Activated T-helper 9 cell treated with anti-CD3 and anti-CD28 coated beads, Interleukin-2, amount 50 U/mL, for 16 hours (primary cell): Measurements from ENCODE around the gene VPS25.

ENCODE experiments used
- DNase-seq: peaks from one replicate; pipeline ENCODE4 v3.0.0-alpha.2; 2020; ENCODE audit warnings: low read depth

Gene VPS25

DNA sequence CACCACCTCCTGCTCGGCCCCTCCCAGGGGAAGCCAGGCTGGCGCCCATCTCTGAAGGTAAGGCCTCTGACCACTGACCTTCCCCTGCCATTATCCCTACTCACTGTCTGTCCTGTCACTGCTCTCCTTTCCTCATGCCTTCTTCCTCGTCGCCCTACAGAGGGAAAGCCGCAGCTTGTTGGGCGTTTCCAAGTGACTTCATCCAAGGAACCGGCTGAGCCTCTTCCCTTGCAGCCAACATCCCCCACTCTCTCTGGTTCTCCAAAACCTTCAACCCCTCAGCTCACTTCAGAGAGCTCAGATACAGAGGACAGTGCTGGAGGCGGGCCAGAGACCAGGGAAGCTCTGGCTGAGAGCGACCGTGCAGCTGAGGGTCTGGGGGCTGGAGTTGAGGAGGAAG lies 22.2 kb downstream of the VPS25 start:
- DNase-seq: no peak

DNA sequence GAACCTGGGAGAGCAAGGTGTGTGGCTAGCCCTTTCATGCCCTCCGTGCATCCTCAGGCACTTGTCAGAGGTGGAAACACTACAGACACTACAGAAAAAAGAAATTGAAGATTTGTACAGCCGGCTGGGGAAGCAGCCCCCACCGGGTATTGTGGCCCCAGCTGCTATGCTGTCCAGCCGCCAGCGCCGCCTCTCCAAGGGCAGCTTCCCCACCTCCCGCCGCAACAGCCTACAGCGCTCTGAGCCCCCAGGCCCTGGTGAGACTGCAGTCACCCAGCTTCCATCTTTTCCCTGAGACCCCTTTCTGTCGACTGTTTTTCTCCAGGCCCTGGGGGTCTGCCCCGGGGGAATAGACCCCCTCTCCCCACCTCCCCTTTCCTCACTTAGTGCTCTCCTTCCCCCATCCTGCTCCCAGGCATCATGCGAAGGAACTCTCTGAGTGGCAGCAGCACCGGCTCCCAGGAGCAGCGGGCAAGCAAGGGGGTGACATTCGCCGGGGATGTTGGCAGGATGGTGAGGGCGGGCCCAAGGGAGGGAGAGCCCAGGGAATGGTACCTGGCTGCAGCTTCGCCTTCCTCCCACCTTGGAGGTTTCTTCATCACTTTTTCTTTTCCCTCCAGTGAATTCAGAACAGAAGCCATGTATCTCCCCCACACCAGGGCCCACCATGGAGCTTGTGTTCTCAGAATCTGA lies 23.0 kb downstream of the VPS25 start:
- DNase-seq: no peak

DNA sequence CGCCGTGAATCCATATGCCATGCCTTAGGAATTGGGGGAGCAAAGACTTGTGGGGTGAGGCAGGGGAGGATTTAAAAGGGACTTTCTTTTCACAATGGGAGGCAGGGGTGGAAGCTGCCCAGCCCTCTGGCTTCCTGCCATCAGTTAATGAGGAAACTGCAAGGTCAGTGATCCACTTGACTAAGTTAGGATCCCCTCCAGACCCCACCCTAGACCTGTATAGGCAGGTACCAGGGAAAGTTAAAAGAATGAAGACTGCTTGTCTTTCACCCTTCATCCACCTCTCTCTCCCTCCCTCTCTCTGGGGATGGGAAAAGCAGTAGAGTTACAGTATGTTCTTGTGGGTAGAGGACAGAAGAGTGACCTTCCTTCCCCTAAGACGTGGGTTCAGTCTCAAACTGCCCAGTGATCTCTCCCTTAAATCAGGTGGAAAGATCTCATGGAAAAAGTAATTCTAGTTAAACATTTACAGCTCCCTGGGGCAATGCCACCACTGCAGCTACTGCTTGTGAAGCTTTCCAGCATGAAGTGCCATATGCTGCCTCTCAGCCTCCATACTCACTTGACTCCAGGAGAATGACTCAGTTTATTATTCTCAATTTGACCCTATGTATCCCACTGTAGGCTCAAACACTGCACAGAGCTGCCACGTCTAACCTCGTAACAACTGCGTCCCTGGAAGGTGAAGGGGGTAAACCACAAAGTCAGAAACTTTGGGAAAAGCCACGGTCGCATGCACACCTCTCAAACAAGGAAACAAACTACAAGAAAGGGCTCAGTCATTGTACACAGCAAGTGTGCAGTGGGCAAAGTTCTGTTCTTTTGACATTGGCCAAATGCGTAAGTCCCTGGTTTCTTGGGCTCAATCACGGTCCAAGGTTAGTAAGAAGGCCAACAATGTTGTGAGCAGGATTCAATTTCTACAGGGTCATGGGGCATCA lies 24.1 kb downstream of the VPS25 start:
- no peak for DNase-seq

DNA sequence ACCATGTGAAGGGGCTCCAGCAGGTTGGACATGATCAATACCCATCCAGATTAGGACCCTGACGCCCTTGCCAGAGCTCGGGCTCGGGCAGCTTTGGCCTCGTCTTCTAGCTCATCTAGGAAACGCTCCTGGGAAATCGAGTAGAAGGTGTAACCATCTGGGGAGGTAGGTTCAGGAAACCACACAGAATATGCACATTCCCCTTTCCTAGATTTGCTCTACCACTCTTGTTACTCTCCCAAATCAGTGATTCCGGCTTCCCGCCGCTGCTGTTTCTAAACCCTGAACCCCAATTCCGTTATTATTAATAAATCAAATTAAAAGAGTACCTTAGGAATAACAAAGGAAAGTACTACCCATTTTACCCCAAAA lies 24.7 kb downstream of the VPS25 start:
- DNase-seq: no peak

DNA sequence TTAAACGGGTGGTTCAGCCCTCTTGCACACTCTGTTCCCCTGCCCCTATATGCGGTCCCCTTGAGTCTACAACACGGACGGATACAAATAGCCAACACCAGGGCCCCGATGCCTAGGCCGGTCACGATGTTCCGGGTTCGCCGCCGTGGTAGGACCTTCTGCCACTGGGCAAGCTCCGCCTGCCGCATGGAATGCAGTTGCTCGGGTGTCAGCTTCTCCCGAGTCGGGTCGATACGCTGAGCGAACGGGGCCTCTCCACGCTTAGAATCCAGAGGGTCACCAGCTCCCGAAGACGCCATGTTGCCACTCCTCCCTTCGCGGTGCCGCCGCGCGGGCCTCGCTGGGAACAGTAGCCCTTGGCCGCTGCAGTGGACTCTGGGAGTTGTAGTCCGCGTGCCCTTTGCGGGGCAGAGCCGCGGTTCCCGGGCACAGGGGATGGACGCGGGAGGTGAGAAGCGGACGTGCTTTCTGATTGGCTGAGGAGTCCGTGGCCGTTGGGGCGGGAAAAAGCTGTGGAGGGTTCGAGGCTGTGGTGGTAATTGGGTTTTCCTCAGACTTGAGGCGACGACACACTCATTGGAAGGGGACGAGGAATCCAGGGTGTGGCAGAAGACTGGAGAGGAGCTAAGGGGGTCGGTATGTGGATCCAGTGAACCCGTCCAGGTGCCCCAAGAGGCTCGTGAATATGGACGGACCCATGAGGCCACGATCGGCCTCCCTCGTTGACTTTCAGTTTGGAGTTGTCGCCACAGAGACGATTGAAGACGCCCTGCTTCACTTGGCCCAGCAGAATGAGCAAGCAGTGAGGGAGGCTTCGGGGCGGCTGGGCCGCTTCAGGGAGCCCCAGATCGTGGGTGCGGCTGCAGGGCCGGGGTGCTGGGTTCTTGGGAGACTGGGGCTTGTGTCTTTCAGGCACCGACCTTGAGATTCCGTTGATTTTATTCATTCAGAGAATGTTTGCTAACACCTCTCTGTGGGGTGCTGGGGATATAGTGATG lies 25.4 kb downstream of the VPS25 start, which contains the start of the genes CNTD1 and COA3:
Gene CNTD1, plus strand, starts transcription at position 479 of the 998 bp plus-strand sequence. Its CDS starts 207 bp downstream, at position 686.
Gene COA3, minus strand, starts transcription at position 322 of the 998 bp plus-strand sequence. Its CDS starts 23 bp downstream, at position 299.
- peak; percentile 61 for DNase-seq

DNA sequence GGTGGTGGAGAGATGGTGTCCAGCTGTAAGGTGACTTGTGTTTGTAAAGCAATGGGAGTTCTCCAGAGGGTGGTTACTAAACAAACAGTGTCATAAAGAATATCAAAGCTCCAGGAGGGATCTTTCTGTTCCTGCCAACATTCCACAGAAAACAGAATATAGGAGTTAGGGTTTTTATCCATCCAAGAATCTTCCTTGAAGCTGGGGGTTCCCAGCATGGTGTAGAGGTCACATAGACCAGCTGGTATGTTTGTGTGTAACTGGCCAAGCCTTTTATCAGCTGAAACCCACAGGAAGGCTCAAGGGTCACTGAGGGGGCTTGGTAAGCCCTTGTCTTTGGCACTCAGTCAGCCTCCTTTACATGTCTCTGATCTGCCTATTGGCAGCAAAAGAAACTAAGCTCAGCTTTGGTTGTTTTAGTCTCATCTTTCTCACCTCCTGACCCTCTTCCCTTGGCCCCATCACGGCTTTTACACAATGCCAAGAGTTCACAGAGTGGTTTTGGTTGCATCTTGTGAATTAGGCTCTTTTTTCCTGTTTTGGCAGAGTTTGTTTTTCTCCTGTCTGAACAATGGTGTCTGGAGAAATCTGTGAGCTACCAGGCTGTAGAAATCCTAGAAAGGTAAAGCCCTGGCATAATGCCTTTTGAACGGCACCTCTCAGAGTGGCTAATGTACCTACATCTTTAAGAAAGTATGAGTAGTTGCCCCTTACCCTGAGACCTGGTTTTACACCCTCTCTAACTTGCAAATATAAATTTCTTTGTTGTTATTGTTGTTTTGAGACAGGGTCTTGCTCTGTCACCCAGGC lies 30.0 kb downstream of the VPS25 start:
- DNase-seq: no peak

DNA sequence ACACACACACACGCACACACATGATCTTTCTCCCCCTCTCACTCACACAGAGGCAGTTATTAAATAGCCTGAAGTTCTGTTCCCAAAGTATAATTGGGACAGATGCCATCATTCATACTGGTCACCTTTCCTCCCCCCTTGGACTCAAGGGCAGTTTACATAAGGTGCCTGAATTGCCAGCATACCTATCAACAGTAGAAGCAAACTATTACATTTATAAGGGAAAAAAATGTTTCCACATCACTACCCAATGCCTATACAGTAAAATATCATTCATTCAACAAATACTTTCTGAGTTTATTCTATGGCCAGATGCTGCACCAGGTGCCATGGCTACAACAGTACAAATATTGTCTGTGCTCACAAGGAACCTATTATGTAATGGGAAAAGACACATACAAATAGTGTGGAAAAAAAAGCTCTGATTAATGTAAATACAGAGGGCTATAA lies 31.7 kb downstream of the VPS25 start:
- no peak for DNase-seq

DNA sequence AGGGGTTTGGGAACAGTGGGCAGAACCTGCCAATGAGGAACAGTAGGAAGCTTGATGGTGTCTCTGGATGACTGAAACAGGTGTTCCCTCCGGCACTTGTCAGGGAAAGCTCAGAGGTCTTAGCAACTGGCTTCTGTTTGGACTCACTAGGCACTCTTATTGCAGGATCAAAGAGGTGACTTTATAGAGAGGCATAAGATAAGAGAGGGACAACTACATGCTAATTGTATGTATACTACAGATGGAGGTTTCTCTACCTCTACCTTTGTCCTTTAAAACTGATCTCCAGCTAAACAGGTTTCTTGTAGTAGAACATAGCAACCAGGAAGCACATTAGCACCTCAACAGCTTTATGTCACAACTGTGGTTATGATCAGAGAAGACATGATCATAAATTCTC lies 33.0 kb downstream of the VPS25 start:
- no peak for DNase-seq

DNA sequence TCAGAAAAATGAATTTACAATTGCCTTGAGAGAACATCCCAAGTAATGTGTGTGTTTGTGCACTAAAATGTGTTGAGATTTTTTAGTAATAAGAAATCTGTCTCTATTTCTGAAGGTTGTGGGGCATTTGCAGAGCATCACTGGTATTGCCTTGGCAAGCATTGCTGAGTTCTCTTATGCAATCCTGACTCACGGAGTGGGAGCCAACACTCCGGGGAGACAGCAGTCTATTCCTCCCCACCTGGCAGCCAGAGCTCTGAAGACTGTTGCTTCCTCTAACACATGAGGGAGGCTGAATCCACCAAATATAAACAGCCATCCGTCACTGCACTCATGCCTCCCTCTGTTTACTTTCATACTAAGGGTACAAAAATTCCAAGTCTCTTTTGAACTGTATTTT lies 36.0 kb downstream of the VPS25 start:
- DNase-seq: no peak

DNA sequence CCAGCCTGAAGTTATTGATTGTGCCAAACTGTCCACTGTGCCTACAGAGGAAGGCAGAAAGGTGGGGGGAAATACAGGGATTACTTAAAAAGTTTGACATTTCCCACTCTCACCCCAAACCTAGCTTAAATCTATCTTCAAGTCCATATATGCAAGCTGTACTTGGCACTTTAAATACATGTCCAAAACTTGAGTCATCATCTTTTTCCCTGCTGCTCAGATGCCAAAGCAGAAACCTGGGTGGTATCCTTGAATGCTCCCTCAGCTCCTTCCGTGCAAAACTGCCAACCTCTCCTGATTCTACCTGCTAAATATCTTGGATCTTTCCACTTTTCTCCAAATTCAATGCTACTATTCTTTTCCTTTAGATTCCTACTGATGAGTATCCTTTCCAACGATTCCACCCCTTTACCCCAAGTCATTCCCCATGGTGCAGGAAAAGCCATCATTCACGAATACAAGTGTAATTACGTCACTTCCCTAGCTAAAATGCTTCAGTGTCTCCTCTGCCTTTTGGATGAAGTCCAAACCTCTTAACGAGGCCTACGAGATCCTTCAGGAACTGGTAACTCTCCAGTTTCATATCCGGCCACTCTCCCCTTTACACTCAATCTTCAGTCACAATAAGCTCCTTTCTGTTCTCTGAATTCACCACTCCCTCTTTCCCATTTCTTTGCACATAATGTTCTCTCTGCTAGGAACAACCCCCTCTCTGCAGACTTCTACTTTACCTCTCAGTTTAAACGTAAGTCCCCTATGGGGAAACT lies 41.6 kb downstream of the VPS25 start:
- DNase-seq: no peak

DNA sequence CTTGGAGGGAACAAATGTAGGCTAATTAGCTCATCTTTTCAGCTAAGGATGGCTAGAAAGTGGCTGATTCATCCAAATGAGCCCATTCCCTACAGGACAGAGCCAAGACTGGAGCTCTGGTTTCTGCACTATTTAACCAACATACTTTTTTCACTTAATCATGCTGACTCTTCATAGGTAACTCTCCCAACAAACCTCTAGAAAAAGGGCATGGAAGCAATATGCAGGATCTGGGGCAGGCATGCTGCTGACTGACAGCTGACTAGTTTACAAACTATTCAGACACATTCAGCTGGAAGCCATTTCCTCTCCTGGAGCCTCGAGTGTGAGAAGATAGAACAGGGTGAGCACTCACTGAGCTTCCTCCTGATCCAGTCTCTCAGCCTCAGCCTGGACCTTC lies 44.6 kb downstream of the VPS25 start:
- DNase-seq: no peak

DNA sequence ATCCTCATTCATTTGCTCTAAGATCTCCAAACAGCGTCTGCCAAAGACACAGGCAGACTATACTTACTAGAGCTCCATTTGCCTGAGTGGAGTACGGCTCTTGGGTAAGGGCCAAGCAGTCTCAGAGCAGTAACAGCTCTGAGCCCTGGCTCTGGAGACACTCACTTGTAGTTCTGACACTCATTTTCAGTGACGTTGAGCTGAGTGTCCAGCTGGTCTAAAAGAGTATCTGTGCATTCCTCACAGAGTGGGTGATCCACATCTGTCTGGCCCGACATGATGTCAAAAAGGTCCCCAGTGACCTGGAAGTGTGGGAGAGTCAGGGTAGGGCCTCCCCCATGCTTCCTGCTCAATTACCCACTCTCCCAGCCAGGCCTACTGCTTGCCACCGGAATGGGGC lies 45.1 kb downstream of the VPS25 start:
- DNase-seq: no peak

DNA sequence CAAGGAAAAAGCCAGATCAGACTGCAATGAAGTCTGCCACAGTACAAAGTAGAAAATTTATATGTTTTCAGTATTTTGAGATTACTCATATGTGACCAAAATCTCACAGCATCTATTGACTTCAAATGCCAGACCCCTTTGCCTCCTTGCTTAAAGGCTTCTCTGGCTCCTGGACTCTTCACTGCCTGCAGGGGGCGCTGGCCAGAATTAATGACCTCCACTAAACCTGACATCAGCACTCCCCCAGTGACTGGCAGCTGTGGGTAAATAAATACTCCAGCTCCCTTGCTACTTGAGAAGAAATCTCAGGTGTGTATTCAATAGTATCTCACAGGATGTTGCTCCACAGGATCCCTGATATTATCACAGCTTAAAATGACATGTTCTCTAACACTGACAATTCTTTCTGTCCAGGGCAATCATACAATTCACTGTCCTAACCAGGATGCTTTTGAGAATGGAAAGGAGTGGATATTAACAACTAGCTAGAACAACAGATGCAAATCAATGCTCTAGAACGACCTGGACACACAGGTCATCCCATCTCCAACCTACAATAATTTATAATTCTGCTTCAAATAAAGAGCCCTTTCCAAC lies 46.8 kb downstream of the VPS25 start:
- peak; percentile 51 for DNase-seq

DNA sequence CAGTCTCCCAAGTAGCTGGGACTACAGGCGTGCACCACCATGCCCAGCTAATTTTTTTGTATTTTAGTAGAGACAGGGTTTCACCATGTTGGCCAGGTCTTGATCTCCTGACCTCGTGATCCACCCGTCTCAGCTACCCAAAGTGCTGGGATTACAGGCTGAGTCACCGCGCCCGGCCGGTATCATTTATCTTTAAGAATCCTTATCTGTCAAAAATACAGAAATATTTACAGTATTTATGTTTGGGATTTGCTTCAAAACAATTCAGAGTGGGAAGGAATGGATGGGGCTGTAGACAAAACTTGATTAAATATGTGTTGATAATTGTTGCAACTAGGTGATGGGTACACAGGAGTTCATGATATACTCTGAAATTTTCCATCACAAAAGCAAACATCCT lies 47.9 kb downstream of the VPS25 start:
- no peak for DNase-seq

DNA sequence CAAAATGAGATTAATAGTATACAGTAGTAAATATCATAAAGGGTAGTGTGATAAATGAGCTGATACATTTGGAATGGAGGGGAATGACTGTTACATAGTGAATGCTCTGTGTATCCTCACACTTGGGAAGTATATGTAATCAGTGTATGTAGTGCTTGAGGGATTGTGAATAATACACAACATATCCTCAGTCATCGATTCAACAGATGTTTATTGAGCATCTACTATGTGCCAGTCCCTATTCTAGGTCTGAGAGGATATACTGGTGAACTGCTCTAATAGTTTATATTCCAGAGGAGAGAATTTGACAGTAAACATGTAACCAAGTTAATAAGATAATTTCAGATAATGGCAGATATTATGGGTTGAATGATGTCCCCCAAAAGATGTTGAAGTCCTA lies 54.2 kb downstream of the VPS25 start:
- DNase-seq: no peak
